Activated T-helper 1 cell treated with anti-CD3 and anti-CD28 coated beads, Interleukin-12 subunit alpha, Interleukin-12 subunit beta, Interleukin-2, Interleukin-4 antibody, amounts not matched to agents 30 ng/mL and 10 ng/mL and 1 ng/mL, durations not matched to agents 14 hours and 24 hours and 36 hours (primary cell): ENCODE results near the gene SDF4. TPM values are rescaled to one million over a fixed set of nuclear protein-coding genes. Genes with fewer than 3 reads are reported as not detected.

Experiments
- DNase-seq: peaks from one replicate; pipeline ENCODE4 v3.0.0; 2021; ENCODE audit warnings: low spot score
- H3K27ac Mint-ChIP-seq: one replicate; pipeline ENCODE4 v1.8.0; 2021; ENCODE audit warnings: mild to moderate bottlenecking, mixed read lengths
- H3K27me3 Mint-ChIP-seq: one replicate; pipeline ENCODE4 v1.8.0; 2022; ENCODE audit warnings: mild to moderate bottlenecking, moderate library complexity, mixed read lengths; ENCODE audit not compliant: insufficient read depth
- H3K36me3 Mint-ChIP-seq: one replicate; pipeline ENCODE4 v1.8.0; 2021; ENCODE audit warnings: low read depth, mixed read lengths
- H3K4me1 Mint-ChIP-seq: one replicate; pipeline ENCODE4 v1.8.0; 2021; ENCODE audit warnings: low read depth, mixed read lengths
- H3K4me3 Mint-ChIP-seq: one replicate; pipeline ENCODE4 v1.8.0; 2021; ENCODE audit warnings: mild to moderate bottlenecking, moderate library complexity, mixed read lengths
- H3K9me3 Mint-ChIP-seq: one replicate; pipeline ENCODE4 v1.8.0; 2021; ENCODE audit warnings: mixed read lengths
- intact Hi-C: fragments of 100-400 bp; cut with micrococcal nuclease; formaldehyde crosslinking; loops from one replicate; pipeline ENCODE4 v1.15.1; 2024
- total RNA-seq: library from RNA; stranded (reverse); gene quantifications from 2 replicates; pipeline ENCODE4 v1.2.3, GENCODE V29; 2022

Gene SDF4
- total RNA-seq, 1 donor from 2014 or later, result 202 TPM

DNA sequence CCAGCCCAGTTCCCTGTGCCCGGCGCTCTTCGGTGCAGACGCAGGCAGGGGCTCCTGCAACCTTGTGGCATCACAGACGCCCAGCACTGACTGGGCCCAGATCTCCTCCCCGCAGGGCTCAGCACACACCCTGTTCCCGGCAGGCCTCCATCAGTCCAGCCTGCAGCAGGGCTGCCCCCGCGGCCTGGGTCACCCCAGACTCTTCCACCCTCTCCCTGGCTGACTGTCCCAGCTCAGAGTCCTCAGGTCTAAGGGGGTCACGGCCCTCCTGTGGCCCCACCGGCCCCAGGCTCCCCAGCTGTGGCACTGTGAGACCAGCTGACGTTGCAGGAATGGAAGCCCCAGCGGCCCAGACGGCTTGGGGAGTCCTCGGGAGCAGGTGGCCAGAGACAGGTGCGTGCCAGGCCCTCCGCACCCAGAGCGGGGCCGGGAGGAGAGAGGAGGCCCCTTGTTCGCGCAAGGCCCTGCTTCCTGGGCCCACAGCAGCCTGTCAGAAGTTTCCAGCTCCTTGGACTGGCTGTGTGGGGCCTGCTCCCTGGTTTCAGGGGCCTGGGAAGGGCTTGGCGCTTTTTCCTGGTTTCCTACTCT, 4.5 kb upstream of the SDF4 start:
- Mint-ChIP-seq H3K9me3 (no peaks in the 10 kb centered on the region), H3K27ac (no peak overlapping the region), H3K4me3 (no peak overlapping the region), H3K27me3 (no peaks in the 10 kb centered on the region), H3K4me1 (peaks cover 13% of the 10 kb centered on the region), H3K36me3 (peaks cover 11% of the 10 kb centered on the region)
- DNase-seq, result no peak
- intact Hi-C loops, result no loop called here

DNA sequence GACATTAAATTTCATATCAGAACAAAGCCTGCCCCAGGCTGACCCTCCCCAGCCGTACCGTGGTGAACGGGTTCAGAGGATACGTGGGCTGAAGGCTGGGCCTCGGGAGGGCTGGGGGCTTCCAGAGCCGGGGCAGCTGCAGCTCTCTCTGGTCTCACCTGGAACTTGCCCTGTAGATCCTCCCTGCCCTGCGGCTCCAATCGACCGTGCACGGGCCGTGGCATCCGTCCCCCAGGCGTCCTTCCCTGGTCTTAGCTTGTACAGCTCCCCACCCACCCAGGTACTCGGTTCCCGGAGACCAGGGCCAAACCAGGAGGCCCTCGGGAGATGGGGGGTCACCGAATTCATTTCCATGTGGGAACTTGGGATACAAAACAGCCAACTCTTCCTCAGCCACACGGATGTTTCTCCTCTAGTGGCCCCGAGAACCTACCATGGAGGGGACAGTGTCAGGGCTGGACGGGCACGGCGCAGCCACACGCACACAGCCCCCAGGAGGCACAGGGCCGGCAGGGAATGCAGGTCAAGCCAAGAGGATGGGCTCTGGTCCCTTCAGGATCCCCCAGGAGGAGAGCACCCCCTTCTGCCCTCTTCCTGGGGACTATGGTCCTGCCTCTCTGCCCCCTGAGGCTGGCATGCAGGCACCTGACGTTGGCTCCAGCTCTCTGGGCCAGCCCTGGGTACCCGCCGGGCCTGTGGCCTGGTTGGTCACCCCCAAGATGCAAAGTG, 3.4 kb upstream of the SDF4 start:
- Mint-ChIP-seq H3K36me3 (peaks cover 17% of the 10 kb centered on the region), H3K27ac (no peak overlapping the region), H3K4me3 (peak overlapping the region; percentile 11), H3K4me1 (peaks cover 19% of the 10 kb centered on the region), H3K9me3 (no peaks in the 10 kb centered on the region), H3K27me3 (no peaks in the 10 kb centered on the region)
- intact Hi-C loops, result no loop called here
- no peak for DNase-seq

DNA sequence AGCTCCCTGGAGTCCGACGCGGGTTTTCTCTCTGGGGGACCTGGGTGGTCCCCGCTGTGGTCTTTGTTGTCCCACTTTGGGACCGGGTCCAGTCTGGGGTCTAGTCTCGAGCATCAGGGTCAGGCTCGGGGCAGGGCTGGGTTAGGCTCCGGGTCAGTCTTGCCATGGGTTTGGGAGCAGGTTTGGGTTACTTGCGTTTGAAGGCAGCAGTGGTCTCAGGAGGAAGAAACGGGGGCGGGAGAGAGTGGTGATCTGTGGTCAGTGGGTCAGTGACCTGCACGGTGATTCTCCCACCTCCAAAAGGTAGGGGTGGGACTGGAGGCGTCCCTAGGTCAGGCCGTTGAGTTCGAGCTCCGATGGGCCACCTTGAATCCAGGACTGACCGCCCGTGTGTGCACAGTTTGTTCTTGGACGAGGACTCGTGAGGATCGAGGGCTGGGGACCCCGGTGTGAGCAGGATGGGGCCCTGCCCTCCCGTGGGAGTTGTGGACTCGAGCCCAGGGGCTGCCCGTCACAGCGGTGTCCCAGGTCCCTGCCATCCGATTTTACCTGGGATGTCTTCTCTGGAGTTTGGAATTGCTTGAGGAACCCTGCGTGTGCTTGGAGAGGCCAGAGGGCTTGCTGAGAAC, 2.5 kb upstream of the SDF4 start:
- no peak for DNase-seq
- no peaks in the 10 kb centered on the region for H3K9me3 Mint-ChIP-seq
- H3K27ac Mint-ChIP-seq, result peak overlapping the region; percentile 91
- intact Hi-C loops, result loop anchor here (5.0 kb wide), 3 partner anchors 38 to 202 kb away; partner anchors contain the start of gene UBE2J2
- peaks cover 26% of the 10 kb centered on the region for H3K4me1 Mint-ChIP-seq
- H3K4me3 Mint-ChIP-seq, result peak overlapping the region; percentile 87
- no peaks in the 10 kb centered on the region for H3K27me3 Mint-ChIP-seq
- H3K36me3 Mint-ChIP-seq, result peaks cover 23% of the 10 kb centered on the region

DNA sequence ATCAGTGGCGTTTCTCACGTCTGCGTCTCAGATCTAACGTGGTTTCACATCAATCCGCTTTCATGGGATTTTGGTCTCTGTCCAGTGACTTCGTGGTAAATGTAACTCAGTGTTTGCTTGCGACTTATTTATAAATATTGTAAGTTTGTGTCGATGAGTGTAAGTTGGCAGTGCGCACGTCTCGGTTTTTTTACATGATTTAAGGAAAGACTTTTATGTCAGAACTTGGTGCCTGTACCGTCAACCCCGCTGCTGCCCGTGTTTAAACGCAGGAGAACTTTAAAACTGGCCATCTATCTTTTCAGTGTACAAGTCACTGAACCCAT, 1.7 kb upstream of the SDF4 start:
- no peaks in the 10 kb centered on the region for H3K9me3 Mint-ChIP-seq
- intact Hi-C loops, result loop anchor here (5.0 kb wide), 3 partner anchors 39 to 201 kb away; partner anchors contain the start of gene UBE2J2

DNA sequence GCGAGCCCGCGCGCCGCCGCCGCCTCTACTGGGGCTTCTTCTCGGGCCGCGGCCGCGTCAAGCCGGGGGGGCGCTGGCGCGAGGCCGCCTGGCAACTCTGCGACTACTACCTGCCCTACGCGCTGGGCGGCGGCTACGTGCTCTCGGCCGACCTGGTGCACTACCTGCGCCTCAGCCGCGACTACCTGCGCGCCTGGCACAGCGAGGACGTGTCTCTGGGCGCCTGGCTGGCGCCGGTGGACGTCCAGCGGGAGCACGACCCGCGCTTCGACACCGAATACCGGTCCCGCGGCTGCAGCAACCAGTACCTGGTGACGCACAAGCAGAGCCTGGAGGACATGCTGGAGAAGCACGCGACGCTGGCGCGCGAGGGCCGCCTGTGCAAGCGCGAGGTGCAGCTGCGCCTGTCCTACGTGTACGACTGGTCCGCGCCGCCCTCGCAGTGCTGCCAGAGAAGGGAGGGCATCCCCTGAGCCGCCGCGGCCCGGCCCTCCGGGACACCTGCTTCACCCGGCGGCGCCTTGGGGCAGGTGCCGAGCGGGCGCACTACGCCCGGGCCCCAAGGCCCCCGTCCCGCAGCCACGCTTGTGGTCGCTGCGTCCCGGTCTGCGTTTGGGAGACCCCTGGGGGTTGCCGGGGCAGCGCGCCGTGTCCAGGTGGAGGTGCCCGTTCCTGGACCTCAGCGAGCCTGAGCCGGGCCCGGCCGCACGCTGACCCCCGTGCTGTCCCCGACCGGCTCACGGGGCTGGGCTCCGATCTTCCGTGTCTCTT, 1.2 kb upstream of the SDF4 start:
- H3K4me3 Mint-ChIP-seq, result peak overlapping the region; percentile 87
- H3K27ac Mint-ChIP-seq, result peak overlapping the region; percentile 91
- peaks cover 27% of the 10 kb centered on the region for H3K4me1 Mint-ChIP-seq
- no peaks in the 10 kb centered on the region for H3K9me3 Mint-ChIP-seq
- no peak for DNase-seq
- H3K36me3 Mint-ChIP-seq, result peaks cover 23% of the 10 kb centered on the region
- intact Hi-C loops, result loop anchor here (1.0 to 5.0 kb wide), 4 partner anchors 39 to 201 kb away; partner anchors contain the start of genes C1orf159 and UBE2J2
- no peaks in the 10 kb centered on the region for H3K27me3 Mint-ChIP-seq

More for the DNA sequence above, 1.7 kb upstream of the SDF4 start:
- Mint-ChIP-seq H3K4me1 (peaks cover 27% of the 10 kb centered on the region), H3K36me3 (peaks cover 23% of the 10 kb centered on the region), H3K27me3 (no peaks in the 10 kb centered on the region), H3K27ac (peak overlapping the region; percentile 91), H3K4me3 (peak overlapping the region; percentile 87)
- DNase-seq, result no peak

DNA sequence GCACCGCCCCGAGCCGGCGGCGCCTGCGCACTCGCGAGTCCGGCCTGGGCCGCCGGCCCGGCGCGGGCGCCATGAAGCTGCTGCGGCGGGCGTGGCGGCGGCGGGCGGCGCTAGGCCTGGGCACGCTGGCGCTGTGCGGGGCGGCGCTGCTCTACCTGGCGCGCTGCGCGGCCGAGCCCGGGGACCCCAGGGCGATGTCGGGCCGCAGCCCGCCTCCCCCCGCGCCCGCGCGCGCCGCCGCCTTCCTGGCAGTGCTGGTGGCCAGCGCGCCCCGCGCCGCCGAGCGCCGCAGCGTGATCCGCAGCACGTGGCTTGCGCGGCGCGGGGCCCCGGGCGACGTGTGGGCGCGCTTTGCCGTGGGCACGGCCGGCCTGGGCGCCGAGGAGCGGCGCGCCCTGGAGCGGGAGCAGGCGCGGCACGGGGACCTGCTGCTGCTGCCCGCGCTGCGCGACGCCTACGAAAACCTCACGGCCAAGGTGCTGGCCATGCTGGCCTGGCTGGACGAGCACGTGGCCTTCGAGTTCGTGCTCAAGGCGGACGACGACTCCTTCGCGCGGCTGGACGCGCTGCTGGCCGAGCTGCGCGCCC, 501 bp upstream of the SDF4 start, which contains the start of gene B3GALT6:
Gene B3GALT6 (plus strand): TSS at position 30 of the 588 bp plus-strand sequence. CDS start 42 bp downstream, at position 72.
- intact Hi-C loops, result loop anchor here (1.0 to 5.0 kb wide), 4 partner anchors 40 to 200 kb away; partner anchors contain the start of genes C1orf159 and UBE2J2

DNA sequence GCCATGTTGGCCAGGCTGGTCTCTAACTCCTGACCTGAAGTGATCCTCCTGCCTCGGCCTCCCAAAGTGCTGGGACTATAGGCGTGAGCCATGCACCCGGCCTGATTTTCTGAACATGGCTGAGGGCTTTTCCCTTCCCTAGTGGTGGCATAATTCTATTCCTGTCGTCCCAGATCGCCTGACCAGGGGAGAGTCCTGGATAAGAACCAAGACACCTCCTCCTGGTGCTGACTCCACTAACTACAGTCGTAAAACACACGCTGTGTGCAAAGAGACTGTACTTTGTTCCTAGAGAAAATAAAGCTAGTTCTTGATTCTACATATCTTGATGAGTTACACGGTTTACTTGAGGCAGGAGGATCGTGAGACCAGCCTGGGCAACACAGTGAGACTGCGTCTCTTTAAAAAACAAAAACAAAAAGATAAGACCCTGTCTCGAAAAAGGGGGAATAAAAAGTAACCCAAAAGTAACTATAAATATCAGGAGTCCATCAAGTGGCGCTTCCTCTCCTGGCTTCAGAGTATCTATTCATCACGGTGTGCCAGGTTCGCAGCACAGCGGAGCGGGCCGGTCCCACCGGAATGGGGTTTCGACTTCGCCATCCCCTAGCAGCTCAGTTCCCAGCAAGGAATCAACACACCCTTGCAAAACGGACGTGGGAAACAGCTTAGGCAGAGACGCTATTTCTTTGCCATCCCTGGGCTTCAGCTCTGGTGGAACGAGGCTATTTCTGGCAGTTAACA, 973 bp downstream of the SDF4 start:
- Mint-ChIP-seq H3K27ac (peak overlapping the region; percentile 90), H3K27me3 (no peaks in the 10 kb centered on the region), H3K4me1 (peaks cover 27% of the 10 kb centered on the region), H3K4me3 (peak overlapping the region; percentile 94), H3K9me3 (no peaks in the 10 kb centered on the region), H3K36me3 (peaks cover 27% of the 10 kb centered on the region)
- no peak for DNase-seq
- intact Hi-C loops, result loop anchor here (1.0 to 5.0 kb wide), 5 partner anchors 17 to 199 kb away; partner anchors contain the start of genes TNFRSF4 and UBE2J2

More for the DNA sequence above, 501 bp upstream of the SDF4 start, which contains the start of gene B3GALT6:
- DNase-seq, result no peak
- Mint-ChIP-seq H3K4me3 (peak within 1 kb of the TSS; percentile 94), H3K36me3 (peaks cover 23% of the 10 kb centered on the region), H3K27me3 (no peaks in the 10 kb centered on the region), H3K9me3 (no peaks in the 10 kb centered on the region), H3K27ac (peak within 1 kb of the TSS; percentile 90), H3K4me1 (peaks cover 27% of the 10 kb centered on the region)

DNA sequence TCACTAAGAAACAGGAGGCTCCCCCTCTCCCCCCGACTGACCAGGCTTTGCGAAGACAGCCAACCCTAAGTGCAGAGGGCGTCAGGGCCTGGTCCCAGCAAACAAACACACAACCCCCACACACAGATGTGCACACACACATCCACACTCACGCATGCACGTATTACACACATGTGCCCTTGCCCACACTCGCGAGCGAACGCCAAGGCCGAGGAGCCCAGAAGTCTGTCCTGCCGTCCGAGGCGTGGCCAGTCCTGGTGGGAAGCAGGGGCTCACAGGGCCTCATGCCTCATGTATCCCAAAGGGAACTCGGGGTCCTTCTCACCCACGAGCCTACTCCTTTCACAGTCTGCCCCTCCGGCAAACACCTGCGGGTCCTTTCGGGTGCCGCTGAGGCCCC, 2.0 kb downstream of the SDF4 start:
- intact Hi-C loops, result loop anchor here (1.0 to 5.0 kb wide), 4 partner anchors 15 to 197 kb away; partner anchors contain the start of genes TNFRSF4 and UBE2J2
- peaks cover 33% of the 10 kb centered on the region for H3K36me3 Mint-ChIP-seq
- H3K27ac Mint-ChIP-seq, result peak overlapping the region; percentile 90
- H3K4me1 Mint-ChIP-seq, result peaks cover 27% of the 10 kb centered on the region
- DNase-seq, result no peak
- no peaks in the 10 kb centered on the region for H3K9me3 Mint-ChIP-seq
- peak overlapping the region; percentile 94 for H3K4me3 Mint-ChIP-seq
- H3K27me3 Mint-ChIP-seq, result no peaks in the 10 kb centered on the region

DNA sequence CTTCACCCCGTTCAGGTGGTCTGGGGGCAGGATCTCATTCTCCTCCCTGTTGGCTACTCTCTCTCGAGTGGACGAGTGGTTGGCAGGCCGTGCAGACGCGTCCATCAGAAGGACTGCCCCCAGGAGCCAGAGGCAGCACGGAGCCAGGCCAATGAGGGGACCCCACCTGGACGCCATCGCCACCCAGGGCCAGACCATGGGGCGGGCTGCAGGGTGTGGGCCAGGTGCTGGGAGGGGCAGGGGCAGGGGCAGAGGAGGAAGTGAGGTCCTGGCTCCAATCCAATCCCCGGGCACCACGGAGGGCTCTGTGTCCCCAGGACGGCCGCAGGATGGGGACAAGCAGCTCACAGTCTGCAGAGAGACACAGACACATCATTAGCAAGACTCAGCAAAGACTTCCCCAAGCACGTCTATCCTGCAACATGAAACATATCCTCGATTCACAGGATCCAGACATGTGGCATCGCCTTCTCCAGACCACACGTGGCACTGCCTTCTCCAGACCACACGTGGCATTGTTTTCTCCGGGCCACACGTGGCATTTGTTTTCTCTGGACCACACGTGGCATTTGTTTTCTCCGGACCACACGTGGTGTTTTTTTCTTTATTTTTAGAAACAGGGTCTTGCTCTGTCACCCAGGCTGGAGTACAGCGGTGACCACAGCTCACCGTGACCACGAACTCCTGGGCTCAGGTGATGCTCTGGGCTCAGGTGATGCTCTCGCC, 3.0 kb downstream of the SDF4 start:
- no peak for DNase-seq
- Mint-ChIP-seq H3K9me3 (no peaks in the 10 kb centered on the region), H3K4me1 (peaks cover 19% of the 10 kb centered on the region), H3K4me3 (peak overlapping the region; percentile 94), H3K27ac (no peak overlapping the region), H3K36me3 (peaks cover 29% of the 10 kb centered on the region), H3K27me3 (no peaks in the 10 kb centered on the region)
- intact Hi-C loops, result no loop called here

DNA sequence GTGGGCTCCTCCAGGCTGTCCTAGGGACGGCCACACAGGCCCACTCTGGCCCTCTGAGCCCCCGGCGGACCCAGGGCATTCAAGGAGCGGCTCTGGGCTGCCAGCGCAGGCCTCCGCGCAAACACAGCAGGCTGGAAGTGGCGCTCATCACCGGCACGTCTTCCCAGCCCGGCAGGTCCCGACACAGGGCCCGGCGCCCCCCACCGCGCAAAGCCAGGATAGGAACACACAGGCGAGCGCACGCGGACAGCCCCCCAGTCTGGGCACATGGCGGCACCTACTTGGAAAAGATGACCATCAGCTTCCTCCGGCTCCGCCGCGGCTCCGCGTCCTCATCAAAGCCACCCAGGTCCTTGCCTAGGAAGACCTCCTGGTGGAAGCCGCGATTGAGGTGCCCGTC, 3.6 kb downstream of the SDF4 start:
- H3K27ac Mint-ChIP-seq, result no peak overlapping the region
- peaks cover 14% of the 10 kb centered on the region for H3K4me1 Mint-ChIP-seq
- no peaks in the 10 kb centered on the region for H3K27me3 Mint-ChIP-seq
- intact Hi-C loops, result no loop called here
- H3K36me3 Mint-ChIP-seq, result peaks cover 28% of the 10 kb centered on the region
- no peaks in the 10 kb centered on the region for H3K9me3 Mint-ChIP-seq
- H3K4me3 Mint-ChIP-seq, result no peak overlapping the region
- no peak for DNase-seq

DNA sequence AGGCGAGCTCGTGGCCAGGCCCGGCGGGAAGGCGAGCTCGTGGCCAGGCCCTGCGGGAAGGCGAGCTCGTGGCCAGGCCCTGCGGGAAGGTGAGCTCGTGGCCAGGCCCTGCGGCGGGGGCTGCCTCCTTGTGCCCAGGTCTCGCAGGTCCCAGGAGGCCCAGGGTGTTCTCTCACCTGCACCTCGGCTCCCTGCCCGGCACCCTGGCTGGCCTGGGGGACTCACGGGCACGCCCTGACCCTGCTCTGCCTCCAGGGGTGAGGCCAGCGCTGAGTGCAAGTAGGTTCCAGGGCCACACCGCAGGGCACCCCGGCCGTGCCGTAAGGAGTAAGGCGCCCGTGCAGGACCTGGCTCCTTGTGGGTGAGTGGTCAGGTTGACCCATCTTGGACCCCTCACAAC, 4.4 kb downstream of the SDF4 start:
- Mint-ChIP-seq H3K9me3 (no peaks in the 10 kb centered on the region), H3K4me3 (no peak overlapping the region), H3K27me3 (no peaks in the 10 kb centered on the region), H3K27ac (no peak overlapping the region), H3K36me3 (peaks cover 35% of the 10 kb centered on the region), H3K4me1 (peaks cover 18% of the 10 kb centered on the region)
- DNase-seq, result no peak
- intact Hi-C loops, result no loop called here
